Neural progenitor cell (in vitro differentiated cells): ENCODE measurements around the gene GNAS-AS1.

Experiments used
- CTCF ChIP-seq: fragments of 200-600 bp; sonication (generic); IDR thresholded peaks from 2 replicates; pipeline ENCODE4 v1.5.1; 2017; ENCODE audit warnings: antibody characterized with exemption, mild to moderate bottlenecking
- EZH2 ChIP-seq: fragments of 200-600 bp; sonication (generic); IDR thresholded peaks from 2 replicates; pipeline ENCODE4 v1.6.1; 2017; ENCODE audit warnings: antibody characterized with exemption, mild to moderate bottlenecking, moderate library complexity

DNA sequence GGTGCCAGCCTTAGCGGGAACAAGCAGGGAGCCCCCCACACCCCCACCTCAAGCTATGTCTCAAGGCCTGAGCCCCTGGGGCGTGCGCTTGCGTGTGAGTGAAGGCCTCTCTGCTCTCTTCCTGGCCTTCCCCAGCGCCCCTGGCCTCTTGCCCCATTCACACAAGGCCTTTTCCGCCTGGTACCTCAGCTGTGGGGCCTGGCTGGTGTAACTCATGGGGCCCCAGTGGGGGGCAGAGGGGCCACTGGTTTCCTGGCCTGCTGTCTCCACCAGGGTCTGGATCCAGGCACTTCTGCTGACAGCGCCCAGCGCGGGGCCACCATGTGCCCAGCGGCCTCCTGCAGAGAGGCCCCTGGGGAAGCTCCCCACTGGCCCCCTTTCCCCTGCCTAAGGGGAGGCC, 34.7 kb downstream of the GNAS-AS1 start:
- TF ChIP-seq CTCF: no peak
- TF ChIP-seq EZH2: no peak
